ENCODE measurements around the gene INSL3.
A peak's percentile ranks its signal among the peaks of the same experiment; 100 is the strongest.

The INSL3 gene, protein sequence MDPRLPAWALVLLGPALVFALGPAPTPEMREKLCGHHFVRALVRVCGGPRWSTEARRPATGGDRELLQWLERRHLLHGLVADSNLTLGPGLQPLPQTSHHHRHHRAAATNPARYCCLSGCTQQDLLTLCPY

DNA sequence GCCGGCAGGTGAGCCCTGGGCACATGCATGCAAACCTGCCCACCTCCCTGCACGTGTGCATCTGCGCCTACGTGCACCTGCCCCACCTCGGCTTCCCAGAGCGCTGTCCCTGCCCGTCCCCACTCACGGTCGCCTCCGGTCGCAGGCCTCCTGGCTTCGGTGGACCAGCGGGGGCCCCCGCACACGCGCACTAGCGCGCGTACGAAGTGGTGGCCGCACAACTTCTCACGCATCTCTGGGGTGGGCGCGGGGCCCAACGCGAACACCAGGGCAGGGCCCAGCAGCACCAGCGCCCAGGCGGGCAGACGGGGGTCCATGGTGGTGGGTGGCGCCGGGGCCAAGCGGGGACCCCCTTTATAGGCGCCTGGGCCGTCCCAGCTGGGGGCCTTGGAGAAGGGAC is at the start of gene INSL3:
TSS of gene INSL3 (minus strand) at position 330 of the 400 bp plus-strand sequence. CDS start at position 317, 13 bp downstream.
- DNase-seq = no peak

DNA sequence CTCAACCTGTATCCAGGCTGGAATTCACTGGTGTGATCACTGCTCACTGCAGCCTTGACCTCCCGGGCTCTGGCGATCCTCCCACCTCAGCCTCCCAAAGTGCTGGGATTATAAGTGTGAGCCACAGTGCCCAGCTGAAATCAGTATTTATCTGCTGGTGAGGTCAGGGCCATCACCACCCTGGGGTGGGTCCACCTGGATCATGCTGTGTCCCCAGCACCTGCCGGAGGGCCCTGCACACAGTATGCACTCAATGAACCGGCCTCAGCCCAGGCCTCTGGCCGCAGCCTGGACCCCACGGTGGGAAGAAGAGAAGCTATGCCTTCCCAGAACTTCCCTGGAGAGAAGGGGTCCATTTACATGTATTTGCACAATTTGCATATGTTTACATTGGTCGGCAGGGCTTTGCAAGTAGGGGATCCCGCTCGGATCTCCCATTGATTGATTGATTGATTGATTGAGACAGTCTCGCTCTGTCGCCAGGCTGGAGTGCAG is 47.8 kb upstream of the INSL3 start:
- DNase-seq = no peak

DNA sequence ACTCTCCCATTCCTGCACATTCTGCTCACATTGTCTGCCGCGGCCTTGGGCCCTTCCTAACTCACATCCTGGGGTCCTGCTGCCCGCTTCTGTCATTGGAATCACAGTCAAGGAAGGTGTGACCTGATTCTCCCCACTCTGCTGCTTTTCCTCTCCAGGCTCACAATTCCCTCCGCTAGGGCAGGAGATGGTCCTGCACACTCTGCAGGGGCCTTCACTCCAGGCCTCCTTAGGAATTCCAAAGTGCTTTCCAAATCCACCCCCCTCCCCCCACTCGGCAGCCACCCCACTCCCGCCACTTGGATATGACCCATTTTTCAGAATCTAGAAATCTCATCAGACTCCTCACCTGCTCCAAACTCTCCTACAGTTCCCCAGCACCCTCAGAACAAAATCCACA is 47.4 kb upstream of the INSL3 start:
- no peak for DNase-seq

DNA sequence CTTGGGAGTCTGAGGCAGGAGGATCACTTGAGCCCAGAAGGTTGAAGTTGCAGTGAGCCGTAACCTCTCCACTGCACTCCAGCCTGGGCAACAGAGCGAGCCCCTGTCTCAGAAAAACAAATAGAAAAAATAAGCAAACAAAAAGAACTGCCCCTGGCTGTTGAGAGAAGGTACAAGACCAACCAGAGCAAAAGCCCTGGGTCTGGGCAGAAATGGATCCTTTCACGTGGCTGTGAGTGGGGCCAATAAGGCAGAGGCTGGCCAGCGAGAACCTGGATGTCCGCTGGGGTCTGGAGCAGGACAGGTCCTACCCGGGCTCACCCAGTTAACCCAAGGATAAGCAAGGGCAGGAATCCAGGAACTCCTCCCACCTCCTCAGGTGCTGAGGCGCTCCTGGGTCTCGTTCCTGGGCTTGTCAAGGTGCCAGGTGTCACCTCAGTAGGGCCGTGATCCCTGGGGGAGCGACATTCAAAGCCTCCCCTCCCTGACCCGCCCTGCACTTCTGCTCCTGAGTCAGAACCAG is 45.7 kb upstream of the INSL3 start:
- no peak for DNase-seq

DNA sequence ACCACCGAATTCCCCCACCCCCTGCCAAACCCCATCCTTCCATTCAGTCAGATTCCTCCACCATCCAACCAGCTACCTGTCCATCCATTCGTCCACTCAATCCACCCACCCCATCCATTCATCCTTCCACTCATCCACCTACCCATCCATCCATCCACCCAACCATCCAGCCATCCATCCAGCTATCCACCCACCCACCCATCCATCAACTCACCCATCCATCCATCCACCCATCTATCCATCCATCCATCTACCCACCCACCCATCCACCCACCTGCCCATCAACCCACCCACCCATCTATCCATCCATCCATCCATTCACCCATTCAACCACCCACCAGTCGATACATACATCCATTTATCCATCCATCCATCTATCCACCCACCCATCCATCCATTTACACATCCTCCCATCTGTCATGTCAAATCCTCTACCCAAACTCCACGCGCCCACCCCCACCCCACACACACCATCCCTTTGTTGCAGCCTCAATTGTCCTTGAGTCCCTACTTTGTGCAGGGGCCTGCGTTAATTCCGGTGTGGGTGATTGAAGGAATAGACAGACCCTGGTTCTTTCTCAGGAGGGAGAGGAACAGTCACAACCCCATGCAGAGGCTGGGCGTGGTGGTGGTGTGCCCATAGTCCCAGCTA is 45.1 kb upstream of the INSL3 start:
- no peak for DNase-seq

DNA sequence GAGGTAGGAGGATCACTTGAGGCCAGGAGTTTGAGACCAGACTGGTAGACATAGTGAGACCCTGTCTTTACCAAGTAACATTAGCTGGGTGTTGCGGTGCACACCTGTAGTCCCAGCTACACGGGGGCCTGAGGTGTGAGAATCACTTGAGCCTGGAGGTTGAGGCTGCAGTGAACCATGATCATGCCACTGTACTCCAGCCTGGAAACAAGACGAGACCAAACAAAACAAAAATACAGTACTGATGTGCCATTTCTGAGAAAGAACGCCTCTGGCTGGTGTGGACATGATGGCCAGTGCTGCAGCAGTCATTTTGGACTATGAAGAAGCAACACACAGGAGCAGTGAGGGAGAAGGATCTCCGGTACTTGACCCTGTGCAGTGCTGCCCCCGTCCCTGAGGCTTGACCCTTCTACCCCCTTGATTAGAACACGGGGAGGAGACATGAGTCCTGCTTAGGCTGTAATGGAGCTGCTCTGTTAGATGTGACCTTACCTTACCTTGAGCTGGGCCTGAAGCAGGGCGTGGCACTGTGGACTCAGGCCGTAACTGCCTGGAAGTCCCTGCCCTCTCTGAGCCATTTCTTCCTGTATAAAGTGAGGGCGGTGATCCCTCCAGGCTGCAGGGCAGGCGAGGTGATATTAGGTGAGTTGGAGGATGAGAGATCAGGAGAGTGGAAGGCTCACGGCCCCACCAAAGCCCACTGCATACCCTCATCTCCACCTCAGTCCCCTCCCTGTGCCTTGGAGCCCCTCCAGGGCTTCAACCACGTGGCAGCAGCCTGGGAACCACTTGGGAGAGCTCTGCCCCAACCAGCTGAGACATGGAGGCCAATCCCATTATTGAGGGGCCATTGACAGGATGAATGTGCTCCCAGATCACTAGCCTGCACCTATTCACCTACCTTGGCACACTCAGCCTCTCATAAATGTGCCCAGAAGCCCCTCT is 44.3 kb upstream of the INSL3 start:
- DNase-seq = no peak

DNA sequence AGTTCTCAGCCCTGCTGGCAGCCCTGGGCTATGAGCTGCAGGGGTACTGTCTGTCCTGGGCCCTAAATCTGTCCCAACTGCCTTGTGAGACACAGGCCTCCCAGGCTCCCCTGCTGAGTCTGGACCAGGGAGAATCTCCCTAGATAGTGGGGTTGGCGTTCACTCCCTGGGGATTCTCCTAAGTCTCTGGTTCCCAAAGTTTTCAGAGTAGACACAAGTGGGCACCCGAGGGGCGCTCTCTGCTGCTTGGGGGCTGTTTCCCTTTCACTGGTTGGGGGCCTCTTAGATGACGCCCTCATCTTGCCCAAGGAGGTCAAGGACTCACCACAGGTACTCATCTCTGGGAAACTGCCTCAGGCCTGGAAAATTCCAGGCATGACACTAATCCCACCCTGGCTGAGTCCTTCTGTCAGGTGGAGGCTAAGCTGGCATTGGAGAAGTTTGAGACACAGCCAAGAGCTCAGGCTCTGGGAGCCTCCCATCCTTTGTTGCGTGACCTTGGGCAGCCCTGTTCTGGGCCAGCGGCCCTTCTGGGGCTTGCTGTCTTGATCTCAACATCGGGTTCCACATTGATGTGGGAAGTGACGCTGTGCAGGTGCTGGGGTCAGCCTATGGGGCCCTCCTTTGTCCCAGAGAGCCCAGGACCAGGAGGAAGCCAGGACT is 42.3 kb upstream of the INSL3 start:
- no peak for DNase-seq

DNA sequence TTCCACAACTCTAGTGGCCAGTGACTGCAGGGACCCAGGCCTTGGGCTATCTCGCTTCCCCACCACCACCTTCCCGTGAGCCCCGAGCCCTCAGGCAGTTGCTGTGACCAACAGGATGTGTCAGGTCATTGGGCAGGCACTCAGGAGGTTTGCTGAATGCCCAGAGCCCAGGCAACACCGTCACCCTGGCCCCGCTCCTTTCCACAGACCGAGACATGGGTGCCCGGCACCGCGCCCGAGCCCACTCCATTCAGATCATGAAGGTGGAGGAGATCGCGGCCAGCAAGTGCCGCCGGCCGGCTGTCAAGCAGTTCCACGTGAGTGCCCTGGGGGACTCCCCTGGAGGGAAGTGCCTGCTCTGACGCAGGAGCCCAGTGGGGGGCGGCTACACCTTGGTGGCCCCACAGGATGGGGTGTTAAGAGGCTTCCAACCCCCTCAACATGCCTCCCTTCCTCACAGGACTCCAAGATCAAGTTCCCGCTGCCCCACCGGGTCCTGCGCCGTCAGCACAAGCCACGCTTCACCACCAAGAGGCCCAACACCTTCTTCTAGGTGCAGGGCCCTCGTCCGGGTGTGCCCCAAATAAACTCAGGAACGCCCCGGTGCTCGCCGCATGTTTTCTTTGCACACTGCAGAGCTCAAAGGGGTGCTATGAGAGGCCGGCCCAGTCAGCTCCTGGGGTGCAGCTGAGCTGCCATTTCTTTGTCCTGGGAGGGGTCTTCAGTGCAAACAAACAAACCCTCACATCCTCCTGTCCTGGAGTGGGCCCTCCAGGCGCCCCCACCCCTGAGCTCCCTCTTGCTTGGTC is 41.6 kb upstream of the INSL3 start:
- no peak for DNase-seq

DNA sequence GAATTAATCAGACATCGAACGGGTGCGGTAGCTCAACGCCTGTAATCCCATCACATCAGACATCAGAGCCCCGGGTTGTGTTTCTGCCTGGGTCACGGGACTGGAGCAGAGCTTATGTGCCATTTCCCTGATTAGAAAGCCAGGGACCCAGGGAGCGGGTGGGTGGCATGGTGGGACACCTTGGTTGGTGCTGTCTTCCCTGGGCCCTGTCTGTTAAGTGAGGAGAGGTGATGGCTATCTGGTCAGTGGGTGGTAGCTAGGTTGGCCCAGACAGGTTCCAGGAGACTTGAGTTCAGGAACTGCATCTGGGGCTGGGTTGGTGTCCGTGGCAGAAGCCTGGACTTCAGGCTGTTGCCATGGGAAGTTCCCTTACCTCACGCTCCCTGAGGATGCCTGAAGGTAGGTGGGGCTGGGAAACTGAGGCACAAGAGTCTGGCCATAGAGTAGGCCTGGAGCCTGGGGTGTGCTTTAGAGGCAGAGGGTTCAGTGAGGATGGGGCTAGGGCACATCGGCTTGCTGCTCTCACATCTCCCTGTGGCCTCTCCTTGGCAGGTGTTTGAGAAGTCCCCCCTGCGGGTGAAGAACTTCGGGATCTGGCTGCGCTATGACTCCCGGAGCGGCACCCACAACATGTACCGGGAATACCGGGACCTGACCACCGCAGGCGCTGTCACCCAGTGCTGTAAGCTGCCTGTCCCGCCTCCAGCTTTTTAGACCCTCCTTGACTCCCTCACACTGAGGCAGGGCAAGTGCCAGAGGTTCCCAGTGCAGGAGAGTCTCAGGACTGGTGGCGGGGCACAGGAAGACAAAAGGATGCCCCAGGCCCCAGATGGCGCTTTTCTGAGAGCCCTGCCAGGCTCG is 40.5 kb upstream of the INSL3 start:
- no peak for DNase-seq

DNA sequence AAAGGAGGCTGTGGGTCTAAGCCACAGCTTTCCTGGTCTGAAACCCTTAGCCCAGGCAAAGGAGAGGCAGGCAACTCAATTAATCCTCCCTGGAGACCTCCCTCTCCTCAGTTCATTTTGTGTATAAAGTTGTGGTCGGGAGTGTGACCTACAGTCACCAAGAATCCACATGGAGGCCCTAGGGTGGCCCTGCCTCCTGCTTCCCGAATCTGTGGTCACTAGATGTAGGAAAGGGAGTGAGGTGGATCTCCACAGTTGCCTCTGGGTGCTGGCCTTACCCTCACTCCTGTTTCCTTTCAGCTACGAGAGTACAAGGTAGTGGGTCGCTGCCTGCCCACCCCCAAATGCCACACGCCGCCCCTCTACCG is 39.7 kb upstream of the INSL3 start:
- no peak for DNase-seq

DNA sequence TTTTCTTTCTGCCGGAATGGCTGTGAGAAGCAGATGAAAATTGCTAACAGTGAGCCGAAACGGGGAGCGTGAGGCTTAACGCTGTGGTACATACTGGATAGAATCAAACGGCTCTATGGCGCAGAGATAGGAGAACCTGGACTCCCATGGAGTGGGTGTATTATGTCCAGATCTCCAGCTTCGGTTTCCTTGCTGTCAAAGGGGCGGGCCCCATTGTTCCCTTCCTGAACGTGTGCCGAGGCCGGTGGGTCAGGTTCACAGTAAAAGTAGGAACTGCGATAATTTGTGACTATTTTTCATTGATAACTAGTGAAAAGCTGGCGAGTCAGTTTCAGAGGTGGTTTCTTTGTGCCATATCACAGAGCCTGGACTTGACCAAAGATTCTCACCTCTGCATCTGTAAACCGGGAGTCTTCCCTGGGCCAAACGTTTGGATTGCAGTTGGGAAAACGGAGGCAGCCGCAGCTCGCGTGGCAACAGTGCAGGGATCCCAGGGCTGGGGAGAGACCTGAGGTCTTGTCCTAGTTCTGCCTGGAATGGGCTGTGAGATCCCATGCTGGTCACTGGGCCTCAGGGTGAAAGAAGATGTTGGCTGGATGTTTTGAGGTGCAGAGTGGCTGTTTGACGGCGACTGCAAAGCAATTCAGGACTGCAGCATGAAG is 39.1 kb upstream of the INSL3 start:
- no peak for DNase-seq

DNA sequence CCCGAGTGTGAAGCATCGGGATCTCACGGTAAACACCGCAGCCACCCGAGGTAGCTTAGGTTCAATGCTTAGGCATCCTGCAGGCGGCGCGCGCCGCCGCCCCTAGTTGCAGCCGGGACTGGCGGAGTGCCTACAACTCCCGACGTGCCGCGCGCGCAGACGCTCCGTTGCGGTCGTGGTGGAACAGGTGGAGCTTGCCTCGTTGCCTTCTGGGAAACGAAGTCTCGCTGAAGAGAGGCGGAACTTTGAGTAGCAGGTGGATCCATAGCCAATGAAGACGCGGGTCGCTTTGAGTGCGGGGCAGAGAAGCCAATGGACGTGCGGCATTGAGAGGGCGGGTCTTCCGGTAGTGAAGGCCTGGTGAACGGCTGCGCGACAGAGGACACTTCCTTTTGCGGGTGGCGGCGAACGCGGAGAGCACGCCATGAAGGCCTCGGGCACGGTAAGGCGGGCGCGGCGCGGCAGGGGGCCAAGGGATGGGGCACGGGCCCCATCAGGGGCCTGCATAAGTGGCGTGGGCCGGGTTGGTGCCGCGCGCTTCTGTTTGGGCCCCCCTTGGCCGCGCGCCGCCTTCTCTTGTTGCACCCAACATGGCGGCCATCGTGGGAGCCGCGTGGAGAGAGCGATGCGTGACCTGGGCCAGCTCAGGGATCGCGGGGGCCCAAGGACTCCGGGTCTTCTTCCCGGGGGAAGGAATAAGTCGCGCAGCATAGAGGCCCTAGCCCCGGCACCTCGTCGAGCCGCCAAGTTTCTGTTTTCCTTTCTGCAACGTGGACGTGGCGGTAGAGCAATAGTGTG is 38.4 kb upstream of the INSL3 start, which contains the start of gene RPL18A:
TSS of gene RPL18A (plus strand) at position 378 of the 798 bp plus-strand sequence. CDS start at position 425, 47 bp downstream.
- DNase-seq = peak; percentile 99

DNA sequence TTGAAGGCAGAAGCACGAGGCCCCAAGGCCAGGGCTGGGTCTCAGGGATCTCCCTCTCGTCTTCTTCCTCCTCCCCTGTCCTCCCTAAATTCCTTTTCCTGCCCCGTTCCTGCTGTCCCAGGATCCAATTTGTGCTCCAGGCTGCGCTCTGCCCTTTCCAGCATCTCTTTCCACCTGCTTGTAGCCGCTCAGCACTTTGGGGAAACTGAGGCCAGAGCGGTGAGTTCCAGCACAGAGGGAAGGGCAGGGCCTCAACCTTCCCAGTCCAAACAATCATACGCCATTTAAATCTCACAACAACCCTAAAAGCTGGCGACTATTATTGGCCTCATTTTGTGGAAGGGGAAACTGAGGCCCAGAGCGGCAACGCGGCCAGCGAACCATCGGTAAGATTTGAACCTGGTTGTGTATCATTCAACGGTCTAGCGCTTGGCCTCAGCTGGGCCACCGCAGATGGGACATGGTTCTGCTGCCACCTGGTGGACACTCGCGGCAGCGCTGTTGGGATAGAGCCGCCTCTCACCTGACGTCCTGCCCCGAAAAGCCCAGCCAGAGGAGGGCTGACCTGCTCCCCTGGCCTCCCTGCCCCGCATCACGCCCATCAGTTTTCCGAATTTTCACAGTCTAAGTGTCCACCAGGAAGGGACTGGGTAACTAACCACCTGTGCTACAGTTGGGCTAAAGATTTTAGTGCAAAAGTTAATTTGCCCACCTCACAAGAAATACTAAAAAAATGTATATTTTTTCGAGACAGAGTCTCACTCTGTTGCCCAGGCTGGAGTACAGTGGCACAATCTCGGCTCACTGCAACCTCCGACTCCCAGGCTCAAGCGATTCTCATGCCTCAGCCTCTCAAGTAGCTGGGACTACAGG is 34.2 kb upstream of the INSL3 start:
- peak; percentile 66 for DNase-seq

DNA sequence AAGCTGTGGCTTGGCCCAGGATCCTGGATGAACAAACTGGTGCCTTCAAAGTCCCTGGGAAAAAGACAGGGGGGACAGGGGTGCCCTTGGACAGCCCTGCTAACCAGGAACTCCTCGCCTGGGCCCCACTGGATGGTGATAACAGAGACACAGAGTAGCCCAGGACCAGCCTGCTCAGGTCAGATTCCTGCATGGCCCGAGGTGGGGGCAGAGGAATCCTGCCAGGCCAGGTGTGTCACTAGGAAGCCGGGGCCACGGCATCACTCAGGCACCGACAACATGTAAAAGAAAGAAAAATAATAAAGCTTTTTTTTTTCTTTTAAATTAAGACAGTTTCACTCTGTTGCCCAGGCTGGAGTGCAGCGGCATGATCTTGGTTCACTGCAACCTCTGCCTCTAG is 32.7 kb upstream of the INSL3 start:
- DNase-seq = no peak

DNA sequence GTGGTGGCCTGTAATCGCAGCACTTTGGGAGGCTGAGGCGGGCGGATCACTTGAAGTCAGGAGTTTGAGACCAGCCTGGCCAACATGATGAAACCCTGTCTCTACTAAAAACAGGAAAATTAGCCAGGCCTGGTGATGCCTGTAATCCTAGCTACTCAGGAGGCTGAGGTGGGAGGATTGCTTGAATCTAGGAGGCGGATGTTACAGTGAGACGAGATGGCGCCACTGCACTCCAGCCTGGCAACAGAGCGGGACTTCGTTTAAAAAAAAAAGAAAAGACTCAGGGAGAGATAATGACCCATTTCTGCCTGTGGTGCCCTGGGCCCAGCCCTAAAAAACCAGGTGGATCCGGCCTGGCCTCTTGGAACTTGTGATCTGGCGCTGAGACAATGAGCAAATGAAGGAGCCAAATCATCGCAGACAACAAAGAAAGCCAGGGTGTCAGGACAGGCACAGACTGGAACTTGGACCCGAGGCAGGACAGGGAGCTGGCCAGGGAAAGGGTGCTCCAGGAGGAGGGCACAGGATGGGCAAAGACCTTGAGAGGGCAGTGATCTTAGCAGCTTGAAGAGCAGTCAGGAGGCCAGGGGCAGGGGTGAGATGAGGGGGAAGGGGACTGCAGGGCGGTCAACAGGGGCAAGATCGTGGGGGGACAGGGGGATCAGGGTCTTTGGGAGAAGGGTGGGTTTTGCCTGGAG is 27.4 kb upstream of the INSL3 start:
- no peak for DNase-seq

DNA sequence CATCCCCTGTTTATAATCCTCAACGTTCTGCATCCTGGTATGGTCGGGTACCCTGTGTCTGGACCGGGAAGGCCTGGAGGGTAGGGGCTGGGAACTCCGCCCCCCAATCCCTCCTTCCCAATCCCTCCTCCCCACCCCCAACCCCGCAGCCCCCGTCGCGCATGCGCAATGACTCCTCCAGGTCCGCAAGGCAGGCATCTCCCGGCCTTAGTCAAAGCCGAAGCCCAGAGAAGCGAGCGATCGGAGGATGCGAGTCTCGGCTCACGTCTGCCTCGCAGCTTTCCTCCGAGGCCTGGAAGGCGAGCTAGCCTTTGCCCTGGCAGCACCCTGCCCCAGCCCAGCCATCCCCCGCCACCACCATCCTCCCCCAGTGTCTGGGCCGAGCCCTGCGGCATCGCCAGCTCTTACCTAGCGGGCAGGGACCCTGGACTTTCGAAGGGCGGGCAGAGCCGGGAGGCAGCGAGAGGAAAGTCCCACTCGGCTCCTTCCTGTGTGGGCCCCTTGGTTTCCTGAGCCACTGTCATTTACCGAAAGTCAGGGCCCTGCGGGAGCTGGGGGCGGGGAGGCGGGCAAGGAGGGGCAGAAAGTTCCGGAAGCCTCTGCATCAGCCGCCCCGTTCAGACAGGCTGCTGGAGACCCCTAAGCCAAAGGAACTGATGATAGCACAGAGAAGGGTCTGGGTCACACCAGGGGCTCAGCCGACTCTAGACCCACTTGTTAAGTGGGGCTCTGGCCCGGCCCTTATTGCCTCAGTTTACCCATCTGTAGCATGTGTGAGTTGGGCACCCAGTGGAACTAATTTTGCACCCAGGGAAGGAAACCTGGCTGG is 26.4 kb upstream of the INSL3 start, which contains the start of gene JAK3:
TSS of gene JAK3 (minus strand) at position 445 of the 829 bp plus-strand sequence. CDS start 3,565 bp downstream, outside the sequence.
- no peak for DNase-seq

DNA sequence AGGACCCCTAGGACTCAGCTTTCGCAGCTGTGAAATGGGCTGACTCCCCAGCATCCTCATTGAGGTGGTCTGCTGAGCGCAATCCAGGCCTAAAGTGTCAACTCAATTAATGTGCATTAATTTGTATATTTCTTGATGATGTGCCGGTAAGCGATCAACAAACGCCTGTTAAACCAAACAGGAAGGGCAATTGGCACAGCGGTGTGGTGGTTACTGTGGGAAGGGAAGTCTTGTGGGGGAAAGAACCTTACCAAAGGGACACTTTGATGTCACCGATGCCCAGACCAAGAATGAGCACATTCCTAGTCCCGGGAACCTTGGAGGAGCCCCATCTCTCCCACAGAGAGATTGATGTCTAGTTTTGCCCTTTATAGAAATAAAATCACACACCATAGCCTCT is 24.8 kb upstream of the INSL3 start:
- no peak for DNase-seq
